HTR-8/SVneo (cell line): Measurements from ENCODE around the gene PIK3R6.
"Not testable (repeated sequence)": the region's sequence is repeated elsewhere in the genome, so short reads cannot be mapped to it uniquely, and the experiment has no call there.

ENCODE experiments used
- DNase-seq: peaks from one replicate; pipeline ENCODE4 v3.0.0; 2011; ENCODE audit warnings: low spot score, mixed read lengths; ENCODE audit not compliant: insufficient read length
- FAIRE-seq: peaks from 2 replicates; lab custom pipeline; 2011; peaks lifted over from hg19 to GRCh38; lab: Jason Lieb, UNC

The PIK3R6 gene

GRCh38 chr17:8894673-8895578, 27.5 kb upstream of the PIK3R6 start:
- DNase-seq: peak; percentile 87
- FAIRE-seq: peak; percentile 77

- no peak for DNase-seq
- FAIRE-seq: no peak
Observed at GRCh38 chr17:8894202-8894671, 26.8 kb upstream of the PIK3R6 start.

GRCh38 chr17:8893621-8894201, 26.2 kb upstream of the PIK3R6 start:
- FAIRE-seq: no peak
- no peak for DNase-seq

GRCh38 chr17:8893059-8893458, 25.6 kb upstream of the PIK3R6 start:
- FAIRE-seq: no peak
- DNase-seq: no peak

- no peak for FAIRE-seq
- DNase-seq: no peak
Observed at GRCh38 chr17:8892338-8892690, 24.8 kb upstream of the PIK3R6 start.

- DNase-seq (no peak), FAIRE-seq (no peak)
Observed at GRCh38 chr17:8890671-8891070, 23.2 kb upstream of the PIK3R6 start.

- DNase-seq (no peak), FAIRE-seq (no peak)
Observed at GRCh38 chr17:8889458-8890210, 22.2 kb upstream of the PIK3R6 start.

- peak; percentile 51 for FAIRE-seq
- no peak for DNase-seq
Observed at GRCh38 chr17:8888704-8889302, 21.3 kb upstream of the PIK3R6 start.

GRCh38 chr17:8887834-8888703, 20.6 kb upstream of the PIK3R6 start:
- peak; percentile 31 for DNase-seq
- FAIRE-seq: peak; percentile 23

GRCh38 chr17:8887301-8887700, 19.8 kb upstream of the PIK3R6 start:
- FAIRE-seq: no peak

GRCh38 chr17:8885967-8886684, 18.7 kb upstream of the PIK3R6 start:
- FAIRE-seq (peak; percentile 59), DNase-seq (no peak)

More at GRCh38 chr17:8887301-8887700, 19.8 kb upstream of the PIK3R6 start:
- DNase-seq: no peak

GRCh38 chr17:8885163-8885966, 17.9 kb upstream of the PIK3R6 start:
- not testable (repeated sequence) for FAIRE-seq, DNase-seq

- FAIRE-seq: no peak
Observed at GRCh38 chr17:8884336-8884990, 17.0 kb upstream of the PIK3R6 start.

GRCh38 chr17:8883353-8883752, 15.9 kb upstream of the PIK3R6 start:
- FAIRE-seq (no peak), DNase-seq (no peak)

More at GRCh38 chr17:8884336-8884990, 17.0 kb upstream of the PIK3R6 start:
- no peak for DNase-seq

- no peak for DNase-seq
- no peak for FAIRE-seq
Observed at GRCh38 chr17:8881606-8882005, 14.1 kb upstream of the PIK3R6 start.

- no peak for FAIRE-seq
- no peak for DNase-seq
Observed at GRCh38 chr17:8880466-8880865, 13.0 kb upstream of the PIK3R6 start.

GRCh38 chr17:8879410-8879809, 11.9 kb upstream of the PIK3R6 start:
- FAIRE-seq (no peak), DNase-seq (no peak)
